Activated gamma-delta T cell treated with anti-CD3 and anti-CD28 coated beads, Interleukin-2, amount 50 U/mL, for 16 hours (primary cell): Measurements from ENCODE around the gene TENM4.

Experiments used
- DNase-seq: peaks from one replicate; pipeline ENCODE4 v3.0.0-alpha.2; 2020; ENCODE audit warnings: low read depth

The TENM4 gene

GRCh38 chr11:78972177-78972576, 468.7 kb downstream of the TENM4 start:
- DNase-seq: no peak

DNA sequence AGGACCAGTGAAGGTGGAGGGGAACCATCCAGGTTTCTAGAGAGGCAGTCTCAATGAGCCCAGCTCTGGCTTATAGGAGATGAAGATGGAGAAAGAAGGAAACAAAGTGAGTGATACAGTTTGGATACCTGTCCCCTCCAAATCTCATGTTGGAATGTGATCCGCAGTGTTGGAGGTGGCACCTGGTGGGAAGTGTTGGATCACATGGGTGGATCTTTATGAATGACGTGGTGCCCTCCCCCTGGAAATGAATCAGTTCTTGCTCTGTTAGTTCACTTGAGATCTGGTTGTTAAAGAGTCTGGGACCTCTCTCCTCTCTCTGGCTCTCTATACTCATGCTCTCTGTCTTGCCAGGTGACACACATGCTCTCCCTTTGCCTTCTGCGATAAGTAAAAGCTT, 473.0 kb downstream of the TENM4 start:
- DNase-seq: no peak

- no peak for DNase-seq
Observed at GRCh38 chr11:78965432-78965831, 475.4 kb downstream of the TENM4 start.

DNA sequence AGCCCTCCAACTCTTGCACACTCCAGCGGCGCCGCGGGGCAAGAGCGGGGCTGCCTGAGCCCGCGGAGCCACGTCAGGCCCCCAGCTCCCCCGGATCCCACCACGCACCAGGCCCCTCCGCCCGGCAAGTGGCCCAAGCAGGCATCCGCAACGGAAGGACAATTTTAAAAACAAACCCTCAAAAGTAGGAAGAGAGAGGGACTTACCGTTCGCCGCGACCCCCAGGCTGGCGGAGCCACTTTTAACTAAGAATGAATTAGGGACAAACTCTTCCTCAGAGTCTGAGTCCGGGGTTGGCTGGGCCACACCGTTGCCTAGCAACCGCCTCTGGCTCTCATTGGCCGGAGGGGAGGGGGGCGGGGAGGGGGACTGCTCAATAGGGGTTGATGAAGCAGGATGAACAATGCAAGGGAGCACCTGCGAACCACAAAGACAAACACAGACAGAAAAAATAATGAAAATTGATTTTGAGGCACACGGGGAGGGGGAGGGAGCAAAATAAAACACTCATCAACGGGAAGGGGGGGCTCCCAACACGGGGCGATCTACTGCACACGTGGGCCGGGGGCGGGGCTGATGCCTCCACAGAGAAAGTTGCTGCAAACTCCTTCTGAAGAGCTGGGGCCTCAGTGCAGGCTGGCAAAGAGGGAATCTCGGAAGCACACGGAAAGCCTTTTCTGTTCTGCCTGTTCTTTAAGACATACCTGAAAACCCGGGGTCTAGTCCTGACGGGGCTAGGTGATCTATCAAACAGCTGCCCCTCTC, 478.7 kb downstream of the TENM4 start:
- DNase-seq: no peak

DNA sequence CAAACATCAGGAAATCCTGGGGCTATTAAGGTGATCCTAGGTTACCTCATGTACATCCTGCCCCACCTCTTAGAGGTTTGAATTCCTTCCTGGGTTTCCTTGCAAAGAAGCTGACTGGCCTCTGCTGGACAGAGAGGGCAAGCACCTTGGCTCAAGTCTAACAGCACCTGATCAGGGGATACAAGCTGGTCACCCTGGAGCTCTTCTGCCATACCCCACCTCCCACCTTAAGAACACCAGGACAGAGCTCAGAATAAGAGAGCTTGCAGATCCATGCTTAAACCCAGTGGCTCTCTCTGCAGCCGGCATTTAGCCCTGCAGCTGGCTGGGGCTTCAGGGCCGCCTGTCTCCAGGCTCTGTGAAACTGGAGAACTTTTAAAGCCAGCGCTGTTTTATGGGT, 479.6 kb downstream of the TENM4 start:
- no peak for DNase-seq

DNA sequence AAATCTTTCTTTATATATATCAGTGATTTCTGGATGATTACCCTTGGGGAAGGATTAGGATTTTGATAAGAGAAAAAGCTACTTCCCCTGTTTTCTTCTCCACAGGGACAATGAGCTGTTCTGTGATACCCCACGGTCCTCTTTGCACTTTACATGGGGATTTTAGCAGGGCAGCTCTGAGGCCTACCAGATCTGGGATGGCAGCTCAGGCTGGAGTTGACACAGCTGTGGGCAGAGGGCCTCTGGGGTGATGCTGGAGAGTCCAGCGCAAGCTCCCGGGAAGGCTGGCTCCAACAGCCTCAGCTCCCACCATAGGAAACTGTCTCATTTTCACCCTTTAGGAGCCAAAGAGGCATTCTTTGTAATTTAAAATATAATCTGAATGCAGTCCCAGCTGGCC, 482.4 kb downstream of the TENM4 start:
- no peak for DNase-seq

GRCh38 chr11:78957476-78958245, 483.2 kb downstream of the TENM4 start:
- no peak for DNase-seq

GRCh38 chr11:78954696-78955095, 486.1 kb downstream of the TENM4 start:
- no peak for DNase-seq

DNA sequence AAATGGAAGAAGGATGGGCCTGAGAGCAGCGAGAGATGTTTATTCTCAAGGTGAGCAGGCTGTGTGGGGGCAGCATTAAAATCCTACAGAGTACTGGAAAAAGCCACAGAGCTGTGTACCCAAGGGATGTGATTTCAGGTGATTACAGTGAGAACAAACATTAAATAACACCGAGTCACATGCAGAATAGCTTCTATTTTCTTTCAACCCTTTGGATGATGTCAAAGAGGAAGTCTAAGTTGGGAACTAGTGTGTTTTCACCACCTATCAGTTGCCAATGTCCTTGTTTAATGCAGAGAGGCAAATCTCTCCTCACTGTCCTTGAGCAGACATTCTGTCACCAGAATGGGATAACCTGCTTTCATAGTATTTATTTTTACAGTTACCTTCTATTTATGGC, 486.6 kb downstream of the TENM4 start:
- DNase-seq: no peak

DNA sequence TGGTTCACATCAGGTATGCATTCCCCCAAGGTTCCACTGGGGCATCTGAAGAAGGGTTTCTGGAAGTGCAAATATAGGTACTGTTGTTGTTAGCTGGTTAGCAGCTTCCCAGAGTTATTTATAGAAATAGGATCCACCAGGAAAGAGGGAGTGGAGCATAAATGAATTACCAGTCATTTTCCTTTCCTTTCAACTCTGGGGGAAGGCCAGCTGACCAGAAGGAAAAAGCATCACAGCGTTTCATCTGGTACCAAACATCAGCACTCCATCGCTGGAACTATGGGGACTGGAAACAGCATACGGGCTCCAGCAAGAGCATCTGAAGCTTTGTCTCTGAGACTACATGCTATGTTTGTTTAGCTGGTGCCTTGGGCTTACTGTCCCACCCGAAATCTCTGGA, 487.9 kb downstream of the TENM4 start:
- DNase-seq: no peak

DNA sequence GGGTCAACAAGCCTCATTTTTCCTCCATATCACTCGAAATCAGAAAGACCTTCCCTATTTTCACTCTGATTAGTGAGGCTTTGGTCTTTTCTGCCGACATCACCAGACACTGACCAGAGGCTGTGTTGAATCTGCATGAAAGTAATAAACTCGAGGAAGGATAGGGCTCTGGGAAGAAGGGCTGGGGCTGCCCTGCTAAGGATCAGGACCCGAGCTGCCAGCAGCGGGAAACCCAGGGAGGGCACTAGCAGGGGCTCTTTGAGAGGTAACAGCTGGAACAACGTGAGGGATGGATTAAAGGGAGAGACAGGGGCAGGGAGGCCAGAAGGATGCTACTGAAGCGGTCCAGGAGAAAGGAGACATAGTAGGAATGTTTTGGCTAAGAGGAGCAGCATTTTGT, 488.7 kb downstream of the TENM4 start:
- no peak for DNase-seq

- no peak for DNase-seq
Observed at GRCh38 chr11:78949976-78950690, 490.7 kb downstream of the TENM4 start.

- DNase-seq: no peak
Observed at GRCh38 chr11:78946945-78947902, 493.6 kb downstream of the TENM4 start.

- no peak for DNase-seq
Observed at GRCh38 chr11:78943841-78944240, 497.0 kb downstream of the TENM4 start.

- no peak for DNase-seq
Observed at GRCh38 chr11:78943154-78943553, 497.7 kb downstream of the TENM4 start.

GRCh38 chr11:78941226-78941851, 499.5 kb downstream of the TENM4 start:
- no peak for DNase-seq

- DNase-seq: no peak
Observed at GRCh38 chr11:78940500-78941225, 500.2 kb downstream of the TENM4 start.

DNA sequence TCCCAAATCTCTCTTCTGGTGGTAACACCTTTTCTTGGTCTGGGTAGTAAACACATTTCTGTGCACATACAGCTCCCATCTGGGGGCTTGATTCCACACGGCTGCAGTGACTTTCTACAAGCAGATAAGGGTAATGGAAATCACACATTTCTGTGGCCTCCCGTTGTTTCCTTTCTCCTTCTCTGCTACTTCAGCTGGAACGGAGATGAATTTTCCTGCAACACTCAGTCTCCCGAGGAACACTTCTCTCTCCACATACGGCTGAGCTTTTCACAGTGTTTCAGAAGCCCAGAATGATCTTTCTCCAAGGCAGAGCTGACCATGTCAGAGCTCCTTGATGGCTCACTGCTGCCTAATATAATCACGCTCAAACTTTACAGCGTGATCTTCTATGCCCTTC, 501.9 kb downstream of the TENM4 start:
- no peak for DNase-seq

DNA sequence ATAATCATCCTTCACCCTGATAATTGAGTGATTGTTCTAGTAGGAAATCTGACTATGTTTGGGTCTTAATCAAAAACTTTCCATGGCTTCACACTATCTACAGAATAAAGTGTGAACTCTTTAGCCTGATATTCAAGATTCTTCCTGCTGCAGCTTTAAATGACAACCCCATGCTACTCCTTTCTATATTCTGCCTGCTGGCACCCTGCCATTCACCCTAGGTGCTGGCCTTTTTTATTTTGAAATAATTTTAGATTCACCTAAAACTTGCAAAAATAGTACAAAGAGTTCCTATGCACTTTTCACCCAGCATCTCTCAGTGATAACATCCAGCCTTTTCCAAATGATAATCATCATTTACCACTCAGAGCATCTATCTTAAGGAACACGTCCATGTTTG, 502.8 kb downstream of the TENM4 start:
- no peak for DNase-seq

DNA sequence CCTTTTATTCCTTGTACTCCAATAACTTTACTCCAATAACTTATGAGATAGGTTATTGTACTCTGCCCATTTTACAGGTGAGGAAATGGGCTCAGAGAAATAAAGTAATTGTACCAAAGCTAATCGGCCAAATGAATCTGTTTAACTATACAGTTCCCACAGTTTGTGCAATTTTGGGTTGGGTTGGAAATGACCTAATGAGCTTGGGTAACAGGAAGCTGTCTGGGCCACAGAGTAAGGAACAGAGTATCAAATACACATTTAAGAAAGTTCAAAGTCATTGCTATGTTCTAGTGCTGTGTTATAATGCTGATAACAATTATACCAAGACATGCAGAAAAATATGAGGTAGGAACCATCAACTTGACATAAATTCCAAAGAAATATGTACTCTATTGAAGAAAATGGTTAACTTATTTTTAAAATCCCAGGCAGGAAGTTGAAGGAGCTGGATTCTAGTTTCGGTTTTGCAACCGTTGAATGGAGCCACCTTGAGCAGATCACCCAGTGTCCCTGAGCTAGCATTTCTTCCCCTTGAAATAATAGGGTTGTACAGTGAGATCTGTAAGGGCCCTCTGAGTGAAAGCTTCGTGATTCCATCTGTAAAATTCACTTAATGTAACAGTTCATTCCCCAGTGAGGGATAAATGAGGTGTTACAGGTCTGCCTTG, 505.3 kb downstream of the TENM4 start:
- DNase-seq: no peak
